Measurements from ENCODE around the gene PPM1N. TPM values are rescaled to one million over a fixed set of nuclear protein-coding genes. Genes with fewer than 3 reads are reported as not detected.

PPM1N gene
- total RNA-seq, 1 experiment from 2014 or later: 2.5 TPM

DNA sequence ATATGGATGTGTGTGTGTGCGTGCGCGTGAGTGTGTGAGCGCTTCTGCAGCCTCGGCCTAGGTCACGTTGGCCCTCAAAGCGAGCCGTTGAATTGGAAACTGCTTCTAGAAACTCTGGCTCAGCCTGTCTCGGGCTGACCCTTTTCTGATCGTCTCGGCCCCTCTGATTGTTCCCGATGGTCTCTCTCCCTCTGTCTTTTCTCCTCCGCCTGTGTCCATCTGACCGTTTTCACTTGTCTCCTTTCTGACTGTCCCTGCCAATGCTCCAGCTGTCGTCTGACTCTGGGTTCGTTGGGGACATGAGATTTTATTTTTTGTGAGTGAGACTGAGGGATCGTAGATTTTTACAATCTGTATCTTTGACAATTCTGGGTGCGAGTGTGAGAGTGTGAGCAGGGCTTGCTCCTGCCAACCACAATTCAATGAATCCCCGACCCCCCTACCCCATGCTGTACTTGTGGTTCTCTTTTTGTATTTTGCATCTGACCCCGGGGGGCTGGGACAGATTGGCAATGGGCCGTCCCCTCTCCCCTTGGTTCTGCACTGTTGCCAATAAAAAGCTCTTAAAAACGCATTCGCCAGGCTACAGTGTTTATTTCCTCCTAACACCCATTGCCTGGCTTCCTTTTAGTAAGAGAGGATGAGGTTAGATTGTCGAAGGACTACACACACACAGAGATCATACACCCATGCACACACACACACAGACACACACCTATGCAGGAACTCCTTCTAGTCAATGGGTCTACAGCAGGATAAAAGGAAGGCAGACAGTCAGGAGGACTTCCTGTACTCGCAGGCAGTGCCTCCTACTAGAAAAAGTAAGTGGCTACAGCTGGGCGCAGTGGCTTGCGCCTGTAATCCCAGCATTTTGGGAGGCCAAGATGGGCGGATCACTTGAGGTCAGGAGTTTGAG lies 23.4 kb upstream of the PPM1N start:
- no peaks in the 10 kb centered on the region for H3F3A ChIP-seq (ENCODE audit: low read length, unreplicated experiment)
- no peak overlapping the region for H3K4me2 ChIP-seq (ENCODE audit: low read length)
- CTCF ChIA-PET: interaction anchor here (0.7 kb wide), 1 partner anchor 83 kb away, joined by 4 read pairs; no protein-coding TSS in a partner anchor
- H3K4me3 ChIP-seq (ENCODE audit: low read length): no peak overlapping the region
- no peak overlapping the region for H3K27ac ChIP-seq (ENCODE audit: low read length)
- ATAC-seq (no peak), DNase-seq (no peak)
- H3K27me3 ChIP-seq (ENCODE audit: low read length): no peaks in the 10 kb centered on the region
- no peaks in the 10 kb centered on the region for H3K9me3 ChIP-seq (ENCODE audit: low read length)
- H3K4me1 ChIP-seq (ENCODE audit: insufficient read depth, low read length): peaks cover 10% of the 10 kb centered on the region
- no peaks in the 10 kb centered on the region for H3K9me2 ChIP-seq (replicated peaks; ENCODE audit: low read length)
- intact Hi-C loops (cut with micrococcal nuclease): no loop called here
- H4K20me1 ChIP-seq (ENCODE audit: low read length): peaks cover 22% of the 10 kb centered on the region
- H3K9ac ChIP-seq (ENCODE audit: low read length): no peak overlapping the region
- no TSS peak for BruUV-seq (replicated peaks)
- H2AFZ ChIP-seq (ENCODE audit: low read length): no peak overlapping the region
- POLR2A ChIA-PET (ENCODE audit: unreplicated experiment): no interaction called here
- peaks cover 7% of the 10 kb centered on the region; the same call in 1 of the 2 replicates for H3K79me2 ChIP-seq (ENCODE audit: low read length)
- H3K36me3 ChIP-seq (ENCODE audit: low read depth, low read length): no peaks in the 10 kb centered on the region
- TF ChIP-seq EZH2 (IDR thresholded peaks at IDR 0.05; ENCODE audit: low read length, unreplicated experiment) (no peak), EZH2phosphoT487 (IDR thresholded peaks at IDR 0.05; ENCODE audit: borderline replicate concordance, low read length) (no peak)
- TF ChIP-seq, protein P1, sequence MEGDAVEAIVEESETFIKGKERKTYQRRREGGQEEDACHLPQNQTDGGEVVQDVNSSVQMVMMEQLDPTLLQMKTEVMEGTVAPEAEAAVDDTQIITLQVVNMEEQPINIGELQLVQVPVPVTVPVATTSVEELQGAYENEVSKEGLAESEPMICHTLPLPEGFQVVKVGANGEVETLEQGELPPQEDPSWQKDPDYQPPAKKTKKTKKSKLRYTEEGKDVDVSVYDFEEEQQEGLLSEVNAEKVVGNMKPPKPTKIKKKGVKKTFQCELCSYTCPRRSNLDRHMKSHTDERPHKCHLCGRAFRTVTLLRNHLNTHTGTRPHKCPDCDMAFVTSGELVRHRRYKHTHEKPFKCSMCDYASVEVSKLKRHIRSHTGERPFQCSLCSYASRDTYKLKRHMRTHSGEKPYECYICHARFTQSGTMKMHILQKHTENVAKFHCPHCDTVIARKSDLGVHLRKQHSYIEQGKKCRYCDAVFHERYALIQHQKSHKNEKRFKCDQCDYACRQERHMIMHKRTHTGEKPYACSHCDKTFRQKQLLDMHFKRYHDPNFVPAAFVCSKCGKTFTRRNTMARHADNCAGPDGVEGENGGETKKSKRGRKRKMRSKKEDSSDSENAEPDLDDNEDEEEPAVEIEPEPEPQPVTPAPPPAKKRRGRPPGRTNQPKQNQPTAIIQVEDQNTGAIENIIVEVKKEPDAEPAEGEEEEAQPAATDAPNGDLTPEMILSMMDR (conservative IDR thresholded peaks at IDR 0.05; ENCODE audit: low read depth, low read length): no peak

DNA sequence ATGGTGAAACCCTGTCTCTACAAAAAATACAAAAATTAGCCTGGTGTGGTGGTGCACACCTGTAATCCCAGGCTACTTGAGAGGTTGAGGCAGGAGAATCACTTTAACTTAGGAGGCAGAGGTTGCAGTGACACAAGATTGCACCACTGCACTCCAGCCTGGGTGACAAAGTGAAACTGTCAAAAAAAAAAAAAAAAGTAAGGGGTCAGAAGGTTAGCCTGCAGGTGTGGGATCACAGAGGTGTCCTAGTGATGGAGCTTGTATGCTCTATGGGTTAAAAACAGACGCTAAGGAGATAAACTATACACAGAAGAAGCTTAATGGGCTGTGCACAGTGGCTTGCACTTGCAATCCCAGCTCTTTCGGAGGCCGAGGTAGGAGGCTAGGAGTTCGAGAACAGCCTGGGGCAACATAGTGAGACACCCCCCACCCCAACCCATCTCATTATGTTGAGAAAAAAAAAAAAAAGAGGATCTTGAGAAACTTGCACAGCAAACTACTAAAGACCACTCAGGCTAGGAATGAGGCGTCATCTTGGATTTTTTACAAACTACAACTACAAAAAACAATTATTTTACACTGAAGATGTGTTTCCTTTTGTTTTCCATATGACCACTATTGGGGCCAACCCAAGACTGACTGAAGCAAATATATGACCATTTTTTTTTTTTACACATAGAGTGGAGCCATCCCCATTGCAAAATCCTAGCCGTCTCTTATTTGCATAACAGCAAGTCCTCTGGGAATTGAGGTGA lies 22.5 kb upstream of the PPM1N start:
- TF ChIP-seq, protein P1 (conservative IDR thresholded peaks at IDR 0.05; ENCODE audit: low read depth, low read length): no peak
- TF ChIP-seq EZH2phosphoT487 (IDR thresholded peaks at IDR 0.05; ENCODE audit: borderline replicate concordance, low read length) (no peak), EZH2 (IDR thresholded peaks at IDR 0.05; ENCODE audit: low read length, unreplicated experiment) (no peak)
- H3K27me3 ChIP-seq (ENCODE audit: low read length): no peaks in the 10 kb centered on the region
- H3K9ac ChIP-seq (ENCODE audit: low read length): no peak overlapping the region
- ATAC-seq (no peak), DNase-seq (no peak)
- no peak overlapping the region for H3K27ac ChIP-seq (ENCODE audit: low read length)
- peaks cover 2% of the 10 kb centered on the region for H3K4me1 ChIP-seq (ENCODE audit: insufficient read depth, low read length)
- no peaks in the 10 kb centered on the region for H3F3A ChIP-seq (ENCODE audit: low read length, unreplicated experiment)
- H3K9me3 ChIP-seq (ENCODE audit: low read length): no peaks in the 10 kb centered on the region
- ChIA-PET CTCF (interaction anchor here (0.7 kb wide), 1 partner anchor 82 kb away, joined by 4 read pairs; no protein-coding TSS in a partner anchor), POLR2A (ENCODE audit: unreplicated experiment) (no interaction called here)
- H3K4me3 ChIP-seq (ENCODE audit: low read length): no peak overlapping the region
- no peaks in the 10 kb centered on the region for H3K9me2 ChIP-seq (replicated peaks; ENCODE audit: low read length)
- no peak overlapping the region for H3K4me2 ChIP-seq (ENCODE audit: low read length)
- no TSS peak for BruUV-seq (replicated peaks)
- intact Hi-C loops (cut with micrococcal nuclease): no loop called here
- H2AFZ ChIP-seq (ENCODE audit: low read length): no peak overlapping the region
- H3K79me2 ChIP-seq (ENCODE audit: low read length): peaks cover 4% of the 10 kb centered on the region; the same call in 1 of the 2 replicates
- H3K36me3 ChIP-seq (ENCODE audit: low read depth, low read length): no peaks in the 10 kb centered on the region
- H4K20me1 ChIP-seq (ENCODE audit: low read length): peaks cover 14% of the 10 kb centered on the region

Data from PC-3 (cell line).